Thoracic aorta (tissue), 2 donors: ENCODE results near the gene SKAP2. TPM values are rescaled to one million over a fixed set of nuclear protein-coding genes. Genes with fewer than 3 reads are reported as not detected.
A peak's percentile ranks its signal among the peaks of the same experiment; 100 is the strongest.

ENCODE experiments used
- ATAC-seq: fragments of 150-250 bp; one replicate; pipeline ENCODE4 v1.8.0; 2017; ENCODE audit warnings: low read depth; ENCODE audit not compliant: insufficient number of reproducible peaks, low FRiP score
- DNase-seq: peaks from one replicate; pipeline ENCODE4 v3.0.0-alpha.2; 2020; ENCODE audit warnings: low spot score
- H3K27ac ChIP-seq, 2 donors: fragments of 200-600 bp; sonication (generic); 1 replicate in 1 of 2; 2 replicates in 1 of 2; pipeline ENCODE4 v1.5.1; 2016; ENCODE audit warnings: mild to moderate bottlenecking in 2 of 2, moderate library complexity in 2 of 2
- H3K27me3 ChIP-seq: fragments of 200-600 bp; sonication (generic); replicated peaks from 2 replicates; pipeline ENCODE4 v1.6.0; 2016; ENCODE audit warnings: mild to moderate bottlenecking; ENCODE audit not compliant: insufficient read depth
- H3K36me3 ChIP-seq: fragments of 200-600 bp; sonication (generic); one replicate; pipeline ENCODE4 v1.5.1; 2016
- H3K4me1 ChIP-seq, 2 donors: fragments of 200-600 bp; sonication (generic); 1 replicate in 1 of 2; 2 replicates in 1 of 2; pipeline versions ENCODE4 v1.5.1 to v1.6.0; 2016; ENCODE audit warnings: low read depth in 2 of 2, mild to moderate bottlenecking in 1 of 2; ENCODE audit not compliant: control insufficient read depth in 1 of 2
- H3K4me3 ChIP-seq: fragments of 200-600 bp; sonication (generic); 2 replicates; pipeline ENCODE4 v1.5.1; 2016; ENCODE audit warnings: mild to moderate bottlenecking
- H3K9me3 ChIP-seq: fragments of 200-600 bp; sonication (generic); 2 replicates; pipeline ENCODE4 v1.5.1; 2016
- total RNA-seq, 2 donors: library from RNA; depleted of rRNA; stranded (reverse); fragments of >200 nt; gene quantifications; one replicate each; pipeline versions ENCODE4 v1.1.0 to v1.2.3, GENCODE V29; 2016
- TF ChIP-seq, protein P1 (sequence below): fragments of 200-600 bp; sonication (generic); IDR thresholded peaks from one replicate; pipeline ENCODE4 v1.5.1; 2019; ENCODE audit warnings: antibody characterized with exemption

Gene SKAP2
- total RNA-seq, 2 donors from 2014 or later = 16.6 to 29.0 TPM

DNA sequence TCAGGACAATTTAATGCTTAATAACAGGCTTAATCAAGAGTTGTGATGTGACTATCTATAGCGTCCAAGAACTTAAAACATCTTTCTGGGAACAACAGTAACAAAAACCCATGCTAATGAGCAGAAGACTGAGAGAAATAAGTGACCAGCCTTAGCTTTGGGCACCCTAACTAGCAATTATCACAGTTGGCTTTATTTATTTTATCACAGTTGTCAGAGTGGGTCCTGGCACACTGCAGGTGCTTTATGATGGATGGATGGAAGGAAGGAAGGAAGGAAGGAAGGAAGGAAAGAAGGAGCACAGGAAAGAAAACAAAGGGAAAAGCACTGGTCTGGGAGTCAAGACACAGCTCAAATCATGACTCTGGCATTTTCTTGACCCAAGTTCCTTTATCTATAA, 181.1 kb downstream of the SKAP2 start:
- Histone ChIP-seq H3K36me3 (no peaks in the 10 kb centered on the region), H3K4me3 (no peak overlapping the region), H3K27ac (no peak overlapping the region), H3K9me3 (no peaks in the 10 kb centered on the region), H3K27me3 (no peaks in the 10 kb centered on the region), H3K4me1 (no peaks in the 10 kb centered on the region)
- DNase-seq = no peak
- TF ChIP-seq, protein P1, sequence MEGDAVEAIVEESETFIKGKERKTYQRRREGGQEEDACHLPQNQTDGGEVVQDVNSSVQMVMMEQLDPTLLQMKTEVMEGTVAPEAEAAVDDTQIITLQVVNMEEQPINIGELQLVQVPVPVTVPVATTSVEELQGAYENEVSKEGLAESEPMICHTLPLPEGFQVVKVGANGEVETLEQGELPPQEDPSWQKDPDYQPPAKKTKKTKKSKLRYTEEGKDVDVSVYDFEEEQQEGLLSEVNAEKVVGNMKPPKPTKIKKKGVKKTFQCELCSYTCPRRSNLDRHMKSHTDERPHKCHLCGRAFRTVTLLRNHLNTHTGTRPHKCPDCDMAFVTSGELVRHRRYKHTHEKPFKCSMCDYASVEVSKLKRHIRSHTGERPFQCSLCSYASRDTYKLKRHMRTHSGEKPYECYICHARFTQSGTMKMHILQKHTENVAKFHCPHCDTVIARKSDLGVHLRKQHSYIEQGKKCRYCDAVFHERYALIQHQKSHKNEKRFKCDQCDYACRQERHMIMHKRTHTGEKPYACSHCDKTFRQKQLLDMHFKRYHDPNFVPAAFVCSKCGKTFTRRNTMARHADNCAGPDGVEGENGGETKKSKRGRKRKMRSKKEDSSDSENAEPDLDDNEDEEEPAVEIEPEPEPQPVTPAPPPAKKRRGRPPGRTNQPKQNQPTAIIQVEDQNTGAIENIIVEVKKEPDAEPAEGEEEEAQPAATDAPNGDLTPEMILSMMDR = no peak
- ATAC-seq = no peak

DNA sequence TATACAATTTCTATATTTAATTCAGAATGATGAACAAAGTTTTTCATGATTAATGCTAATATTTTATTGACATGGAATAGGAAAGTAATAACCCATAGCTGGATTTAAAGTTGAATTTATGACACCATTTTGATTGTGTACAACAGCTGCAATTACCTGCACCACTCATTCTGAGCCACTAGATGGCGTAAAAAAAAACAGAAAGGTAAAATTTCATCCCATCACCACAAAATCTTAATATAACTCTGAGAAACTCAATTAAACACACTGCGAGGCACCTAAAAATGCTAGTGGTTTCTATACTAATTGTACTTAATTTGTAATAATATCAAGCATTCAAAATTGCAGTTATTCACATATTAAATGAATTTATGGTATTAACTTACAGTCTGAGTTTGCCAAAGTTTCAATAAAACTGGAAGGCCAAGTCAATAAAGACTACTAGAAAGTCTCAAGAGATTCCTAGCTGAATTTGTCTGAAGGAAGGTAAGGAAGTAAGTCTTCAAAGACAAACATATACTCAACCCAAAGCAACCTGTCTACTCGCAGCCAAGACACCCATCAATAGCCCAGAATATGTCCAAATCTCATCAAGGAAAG, 182.5 kb downstream of the SKAP2 start:
- Histone ChIP-seq H3K4me3 (no peak overlapping the region), H3K27me3 (no peaks in the 10 kb centered on the region), H3K36me3 (no peaks in the 10 kb centered on the region), H3K4me1 (no peaks in the 10 kb centered on the region), H3K9me3 (no peaks in the 10 kb centered on the region), H3K27ac (no peak overlapping the region)
- TF ChIP-seq, protein P1 = peak; percentile 82
- DNase-seq (no peak), ATAC-seq (no peak)

DNA sequence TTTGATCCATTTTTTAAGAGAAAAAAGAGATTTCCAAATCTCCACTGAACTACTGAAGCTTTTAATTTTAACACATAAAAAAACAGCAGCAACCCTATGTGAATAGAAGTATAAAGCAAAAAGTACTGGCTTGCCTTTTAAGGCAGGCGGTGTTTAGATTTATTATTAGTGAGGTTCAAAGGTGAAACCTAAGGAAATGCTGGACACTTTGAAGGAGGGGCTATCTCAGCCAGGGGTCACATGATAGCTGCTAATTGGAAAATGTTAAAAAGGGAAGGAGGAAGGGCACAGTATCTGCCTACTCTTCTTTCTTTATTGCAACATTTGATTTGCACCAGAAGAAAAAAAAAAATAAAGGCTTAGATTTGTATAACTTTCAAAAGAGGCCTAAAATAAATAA, 183.8 kb downstream of the SKAP2 start:
- Histone ChIP-seq H3K9me3 (no peaks in the 10 kb centered on the region), H3K27ac (no peak overlapping the region), H3K4me3 (no peak overlapping the region), H3K27me3 (no peaks in the 10 kb centered on the region), H3K4me1 (no peaks in the 10 kb centered on the region), H3K36me3 (no peaks in the 10 kb centered on the region)
- DNase-seq (no peak), ATAC-seq (no peak)
- TF ChIP-seq, protein P1 = no peak

DNA sequence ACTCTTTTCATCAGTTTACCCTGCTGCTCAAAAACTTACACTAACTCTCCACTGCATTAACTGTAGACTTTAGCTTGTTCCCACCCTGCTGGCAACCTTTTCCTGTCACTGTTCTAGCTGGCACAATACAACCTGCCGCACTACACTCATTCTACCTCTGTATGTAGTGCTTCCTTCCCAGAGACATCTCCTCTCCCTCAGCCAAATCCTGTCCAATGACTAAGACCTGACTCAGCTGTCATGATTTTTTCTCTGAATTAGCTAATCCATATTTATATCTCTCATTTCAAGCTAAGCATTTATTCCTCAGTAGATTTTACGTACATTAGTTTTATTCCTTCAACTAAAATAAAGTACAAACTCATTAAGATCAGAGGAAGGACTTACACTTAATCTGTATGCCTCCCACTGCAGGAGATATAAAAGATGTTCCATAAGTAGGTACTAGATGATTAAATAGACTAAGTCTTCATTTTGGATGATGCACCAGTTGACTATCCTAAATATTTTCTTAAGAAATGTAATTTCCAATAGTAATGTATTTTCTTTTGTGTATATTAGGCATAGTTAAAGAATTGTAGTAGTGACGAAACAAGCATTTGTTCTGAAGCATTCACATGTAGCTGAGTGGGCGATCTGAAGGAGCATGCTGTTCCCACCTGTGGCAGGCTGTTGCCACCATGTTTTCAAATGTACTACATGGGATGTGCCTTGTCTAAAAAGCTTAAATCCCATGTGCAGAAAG, 189.1 kb downstream of the SKAP2 start:
- ATAC-seq = no peak
- no peak overlapping the region for H3K27ac ChIP-seq
- TF ChIP-seq, protein P1 = no peak
- no peaks in the 10 kb centered on the region for H3K27me3 ChIP-seq
- H3K4me3 ChIP-seq = no peak overlapping the region
- no peaks in the 10 kb centered on the region for H3K9me3 ChIP-seq
- no peaks in the 10 kb centered on the region for H3K36me3 ChIP-seq
- H3K4me1 ChIP-seq = no peaks in the 10 kb centered on the region
- DNase-seq = no peak

DNA sequence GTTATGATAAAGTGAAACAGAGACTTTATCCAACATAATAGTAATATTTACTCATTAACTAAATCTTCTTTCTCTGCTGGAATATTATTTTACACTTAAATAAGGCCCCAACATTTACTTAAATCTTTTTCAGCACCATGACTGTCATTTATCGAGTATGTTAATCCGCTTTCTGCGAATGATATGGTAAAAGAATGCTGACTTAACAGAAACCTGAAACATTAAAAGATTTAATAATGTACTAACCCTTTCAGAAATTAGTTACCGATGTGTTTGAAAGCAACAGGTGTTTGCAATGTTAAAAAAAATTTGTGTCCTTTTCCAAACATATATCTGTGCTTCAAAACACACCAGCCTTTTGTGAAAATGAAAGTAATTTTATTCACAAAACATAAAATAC, 190.5 kb downstream of the SKAP2 start:
- no peak for DNase-seq
- ATAC-seq = no peak
- Histone ChIP-seq H3K9me3 (no peaks in the 10 kb centered on the region), H3K4me3 (no peak overlapping the region), H3K27me3 (no peaks in the 10 kb centered on the region), H3K36me3 (no peaks in the 10 kb centered on the region), H3K4me1 (no peaks in the 10 kb centered on the region), H3K27ac (no peak overlapping the region)
- TF ChIP-seq, protein P1 = no peak
